Measurements from ENCODE around the gene GRHL3. TPM values are rescaled to one million over a fixed set of nuclear protein-coding genes. Genes with fewer than 3 reads are reported as not detected.
"Not testable (repeated sequence)": the region's sequence is repeated elsewhere in the genome, so short reads cannot be mapped to it uniquely, and the experiment has no call there.

GRHL3 gene
- total RNA-seq = 100 to 1,000 TPM in 3 of 4 donors, 10 to 100 TPM in 1; 93.6 to 154 (median 129) TPM

DNA sequence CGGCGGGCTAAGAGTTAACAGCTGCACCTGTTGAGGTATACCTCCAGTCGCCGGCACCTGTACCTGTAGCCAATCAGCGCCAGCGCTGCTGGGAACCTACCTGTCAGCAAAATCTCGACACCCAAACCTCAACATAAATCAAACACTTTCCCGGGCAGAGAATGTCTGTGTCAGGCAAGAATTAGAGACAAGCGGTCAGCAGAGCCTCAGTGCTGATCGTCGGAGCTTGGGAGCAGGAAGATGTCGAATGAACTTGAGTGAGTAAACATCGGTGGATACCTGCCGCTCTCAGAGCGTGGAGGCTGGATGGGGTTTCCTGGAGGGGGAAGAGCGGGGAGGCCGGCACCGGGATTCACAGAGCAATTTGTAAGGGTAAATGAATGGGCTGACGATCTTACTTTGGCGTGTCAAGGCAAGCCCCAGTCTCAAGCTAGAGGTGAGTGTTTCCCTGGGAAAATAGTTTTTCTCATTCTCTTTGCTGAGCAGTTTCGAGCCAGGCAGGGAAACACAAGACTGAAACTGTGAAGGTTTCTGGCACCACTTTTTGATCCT, at the start of gene GRHL3:
TSS of gene GRHL3 (plus strand) at position 46 of the 552 bp plus-strand sequence. CDS start at position 241, 195 bp downstream.
- WGBS = 11% methylated on average over 21 of the region's 21 CpGs
- Histone ChIP-seq H3K27me3 (no peaks in the 10 kb centered on the region), H3K9me3 (no peaks in the 10 kb centered on the region), H3K27ac (peak within 1 kb of the TSS; percentile 79), H3K4me3 (peak within 1 kb of the TSS; percentile 50), H3K36me3 (no peaks in the 10 kb centered on the region), H3K4me1 (peaks cover 63% of the 10 kb centered on the region)
- TF ChIP-seq POLR2A (IDR thresholded peaks at IDR 0.05) (no peak), EP300 (IDR thresholded peaks at IDR 0.05) (no peak)
- no peak for DNase-seq (ENCODE audit: low spot score in 2 of 2)

- not testable (repeated sequence) for H3K9me3 ChIP-seq; H3K36me3 ChIP-seq; H3K4me1 ChIP-seq; H3K27me3 ChIP-seq; H3K27ac ChIP-seq; DNase-seq (ENCODE audit: low spot score in 2 of 2); H3K4me3 ChIP-seq
- WGBS = 88% methylated on average over 16 of the region's 20 CpGs
Measured at GRCh38 chr1:24274203-24275103, 44.7 kb upstream of the GRHL3 start.

DNA sequence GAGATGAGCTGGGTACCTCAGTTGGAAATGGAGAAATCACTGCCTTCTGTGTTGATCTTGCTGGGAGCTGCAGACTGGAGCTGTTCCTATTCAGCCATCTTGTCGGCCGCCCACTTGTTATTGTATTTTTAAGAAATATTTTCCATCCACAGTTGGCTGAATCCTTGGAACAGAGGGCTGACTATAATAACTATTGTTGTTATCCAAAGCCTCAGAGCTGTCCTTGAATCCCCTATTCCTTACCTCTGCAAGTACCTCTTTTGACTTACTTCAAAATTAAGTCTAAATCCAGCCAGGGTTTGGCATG, 44.1 kb upstream of the GRHL3 start:
- no peak for DNase-seq (ENCODE audit: low spot score in 2 of 2)
- Histone ChIP-seq H3K4me3 (no peak overlapping the region), H3K9me3 (no peaks in the 10 kb centered on the region), H3K36me3 (no peaks in the 10 kb centered on the region), H3K27me3 (peaks cover 6% of the 10 kb centered on the region), H3K27ac (no peak overlapping the region), H3K4me1 (peaks cover 6% of the 10 kb centered on the region)
- TF ChIP-seq, protein P1, sequence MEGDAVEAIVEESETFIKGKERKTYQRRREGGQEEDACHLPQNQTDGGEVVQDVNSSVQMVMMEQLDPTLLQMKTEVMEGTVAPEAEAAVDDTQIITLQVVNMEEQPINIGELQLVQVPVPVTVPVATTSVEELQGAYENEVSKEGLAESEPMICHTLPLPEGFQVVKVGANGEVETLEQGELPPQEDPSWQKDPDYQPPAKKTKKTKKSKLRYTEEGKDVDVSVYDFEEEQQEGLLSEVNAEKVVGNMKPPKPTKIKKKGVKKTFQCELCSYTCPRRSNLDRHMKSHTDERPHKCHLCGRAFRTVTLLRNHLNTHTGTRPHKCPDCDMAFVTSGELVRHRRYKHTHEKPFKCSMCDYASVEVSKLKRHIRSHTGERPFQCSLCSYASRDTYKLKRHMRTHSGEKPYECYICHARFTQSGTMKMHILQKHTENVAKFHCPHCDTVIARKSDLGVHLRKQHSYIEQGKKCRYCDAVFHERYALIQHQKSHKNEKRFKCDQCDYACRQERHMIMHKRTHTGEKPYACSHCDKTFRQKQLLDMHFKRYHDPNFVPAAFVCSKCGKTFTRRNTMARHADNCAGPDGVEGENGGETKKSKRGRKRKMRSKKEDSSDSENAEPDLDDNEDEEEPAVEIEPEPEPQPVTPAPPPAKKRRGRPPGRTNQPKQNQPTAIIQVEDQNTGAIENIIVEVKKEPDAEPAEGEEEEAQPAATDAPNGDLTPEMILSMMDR (IDR thresholded peaks at IDR 0.05) = no peak
- TF ChIP-seq EP300 (IDR thresholded peaks at IDR 0.05) (no peak), POLR2AphosphoS5 (IDR thresholded peaks at IDR 0.05) (no peak), POLR2A (IDR thresholded peaks at IDR 0.05) (no peak)
- WGBS = 84% methylated on average over 2 of the region's 2 CpGs

GRCh38 chr1:24275510-24275909, 43.6 kb upstream of the GRHL3 start:
- WGBS = 84% methylated on average over 5 of the region's 5 CpGs
- no peak overlapping the region for H3K4me3 ChIP-seq
- TF ChIP-seq, protein P1 (IDR thresholded peaks at IDR 0.05) = no peak
- TF ChIP-seq POLR2A (IDR thresholded peaks at IDR 0.05) (no peak), EP300 (IDR thresholded peaks at IDR 0.05) (no peak)

DNA sequence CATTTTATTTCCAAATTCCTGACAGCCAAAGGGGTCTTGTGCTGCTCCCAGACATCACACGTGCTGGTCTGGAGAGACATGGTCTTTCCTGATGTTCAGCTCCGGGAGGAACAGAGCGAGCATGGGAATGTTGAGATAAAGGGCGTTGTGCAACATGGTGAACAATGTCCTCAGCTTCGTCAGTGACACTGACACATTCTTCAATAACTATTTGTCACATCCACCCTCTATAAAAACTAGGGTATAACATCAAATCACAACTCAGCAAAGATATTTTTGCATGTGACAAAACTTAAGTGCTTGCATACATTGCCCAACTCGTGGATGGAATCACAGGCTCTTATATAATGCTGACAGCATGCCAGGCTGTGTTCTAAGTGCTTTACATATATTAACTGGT, 42.4 kb upstream of the GRHL3 start:
- no peak overlapping the region for H3K27ac ChIP-seq
- H3K9me3 ChIP-seq = no peaks in the 10 kb centered on the region
- no peak overlapping the region for H3K4me3 ChIP-seq
- no peak for DNase-seq (ENCODE audit: low spot score in 2 of 2)
- H3K36me3 ChIP-seq = no peaks in the 10 kb centered on the region
- peaks cover 6% of the 10 kb centered on the region for H3K4me1 ChIP-seq
- no peak for TF ChIP-seq POLR2A (IDR thresholded peaks at IDR 0.05)
- TF ChIP-seq, protein P1 (IDR thresholded peaks at IDR 0.05) = no peak
- no peak for TF ChIP-seq POLR2AphosphoS5 (IDR thresholded peaks at IDR 0.05)
- no peak for TF ChIP-seq EP300 (IDR thresholded peaks at IDR 0.05)
- 54% methylated on average over 6 of the region's 6 CpGs for WGBS
- H3K27me3 ChIP-seq = peaks cover 6% of the 10 kb centered on the region

More at GRCh38 chr1:24275510-24275909, 43.6 kb upstream of the GRHL3 start:
- H3K4me1 ChIP-seq = peaks cover 6% of the 10 kb centered on the region
- H3K9me3 ChIP-seq = no peaks in the 10 kb centered on the region
- no peaks in the 10 kb centered on the region for H3K36me3 ChIP-seq
- peaks cover 6% of the 10 kb centered on the region for H3K27me3 ChIP-seq
- H3K27ac ChIP-seq = no peak overlapping the region
- no peak for DNase-seq (ENCODE audit: low spot score in 2 of 2)

GRCh38 chr1:24277420-24278169, 41.6 kb upstream of the GRHL3 start:
- 61% methylated on average over 12 of the region's 12 CpGs for WGBS
- no peak for TF ChIP-seq POLR2A (IDR thresholded peaks at IDR 0.05)
- TF ChIP-seq EP300 (IDR thresholded peaks at IDR 0.05) = no peak
- TF ChIP-seq, protein P1 (IDR thresholded peaks at IDR 0.05) = no peak
- no peak for TF ChIP-seq POLR2AphosphoS5 (IDR thresholded peaks at IDR 0.05)
- no peak for DNase-seq (ENCODE audit: low spot score in 2 of 2)
- Histone ChIP-seq H3K9me3 (no peaks in the 10 kb centered on the region), H3K27me3 (peaks cover 6% of the 10 kb centered on the region), H3K36me3 (no peaks in the 10 kb centered on the region), H3K4me1 (peaks cover 8% of the 10 kb centered on the region), H3K4me3 (no peak overlapping the region), H3K27ac (no peak overlapping the region)

Measured in suprapubic skin (tissue), 4 donors.